HepG2 (cell line): ENCODE results near the gene SLC19A1. TPM values are rescaled to one million over a fixed set of nuclear protein-coding genes. Genes with fewer than 3 reads are reported as not detected.
A peak's percentile ranks its signal among the peaks of the same experiment; 100 is the strongest.

Source experiments
- ELF4 ChIP-seq: sonication (generic); formaldehyde crosslinking; IDR thresholded peaks from 2 replicates; pipeline ENCODE4 v1.5.0; 2020; ENCODE audit warnings: missing genetic modification reagents, mild to moderate bottlenecking, moderate library complexity, borderline replicate concordance
- HHEX ChIP-seq: IDR thresholded peaks from 2 replicates; pipeline ENCODE4 v1.6.1; 2016; ENCODE audit warnings: control low read depth
- HINFP ChIP-seq: sonication (generic); formaldehyde crosslinking; IDR thresholded peaks from 2 replicates; pipeline ENCODE4 v1.4.0; 2020; ENCODE audit warnings: low read depth, mild to moderate bottlenecking, missing genetic modification reagents
- HNF1A ChIP-seq, 2 experiments: sonication (generic) in 1 of 2; formaldehyde crosslinking in 1 of 2; IDR thresholded peaks; 2 replicates each; pipeline versions ENCODE4 v1.4.0 to v1.6.1; 2016 to 2020; ENCODE audit warnings: borderline replicate concordance in 1 of 2, low read depth in 1 of 2, mild to moderate bottlenecking in 1 of 2, missing genetic modification reagents in 1 of 2
- KDM3A ChIP-seq: IDR thresholded peaks from 2 replicates; pipeline ENCODE4 v1.6.1; 2018; ENCODE audit warnings: low read depth, missing compliant biosample characterization
- KIAA2018 ChIP-seq: sonication (generic); formaldehyde crosslinking; IDR thresholded peaks from 2 replicates; pipeline ENCODE4 v1.5.0; 2020; ENCODE audit warnings: mild to moderate bottlenecking, missing genetic modification reagents, borderline replicate concordance
- SIN3B ChIP-seq: fragments of 150-350 bp; IDR thresholded peaks from 2 replicates; pipeline ENCODE4 v1.6.1; 2014; ENCODE audit warnings: low read length
- STAG1 ChIP-seq: sonication (generic); formaldehyde crosslinking; IDR thresholded peaks from 2 replicates; pipeline ENCODE4 v1.4.0; 2020; ENCODE audit warnings: missing genetic modification reagents
- ZFP82 ChIP-seq: sonication (generic); formaldehyde crosslinking; IDR thresholded peaks from 2 replicates; pipeline ENCODE4 v1.5.1; 2020; ENCODE audit warnings: mild to moderate bottlenecking, missing genetic modification reagents, borderline replicate concordance
- ZFP90 ChIP-seq: sonication (generic); formaldehyde crosslinking; IDR thresholded peaks from 2 replicates; pipeline ENCODE4 v1.8.0; 2022; ENCODE audit warnings: missing genetic modification reagents, mild to moderate bottlenecking, inconsistent platforms, borderline replicate concordance
- ZNF274 ChIP-seq: sonication (generic); formaldehyde crosslinking; IDR thresholded peaks from 2 replicates; pipeline ENCODE4 v1.5.1; 2020; ENCODE audit warnings: mild to moderate bottlenecking, missing genetic modification reagents
- ZNF333 ChIP-seq: sonication (generic); formaldehyde crosslinking; IDR thresholded peaks from 2 replicates; pipeline ENCODE4 v1.4.0; 2020; ENCODE audit warnings: mild to moderate bottlenecking, missing genetic modification reagents, borderline replicate concordance
- ZNF34 ChIP-seq: sonication (generic); formaldehyde crosslinking; IDR thresholded peaks from 2 replicates; pipeline ENCODE4 v1.4.0; 2020; ENCODE audit warnings: mild to moderate bottlenecking, missing genetic modification reagents, borderline replicate concordance
- ZNF430 ChIP-seq: sonication (generic); formaldehyde crosslinking; IDR thresholded peaks from 2 replicates; pipeline ENCODE4 v1.9.0; 2021; ENCODE audit warnings: mild to moderate bottlenecking, missing genetic modification reagents
- ZNF780A ChIP-seq: sonication (generic); formaldehyde crosslinking; IDR thresholded peaks from 2 replicates; pipeline ENCODE4 v1.8.0; 2022; ENCODE audit warnings: mild to moderate bottlenecking, missing genetic modification reagents, moderate library complexity
- polyA plus RNA-seq, 8 experiments: library from polyadenylated mRNA; depleted of rRNA in 3 of 8; stranded (reverse) in 7 of 8; unstranded in 1 of 8; fragments of >200 nt; fragmentation: Illumina TruSeq in 4 of 8; extraction: Trizol in 4 of 8; gene quantifications; 2 replicates each; pipeline versions ENCODE4 v1.2.1 to v1.2.3, GENCODE V29; 2011 to 2016; ENCODE audit warnings: low read depth in 4 of 8, missing spikeins in 1 of 8, mixed read lengths in 1 of 8; ENCODE audit not compliant: insufficient read depth in 1 of 8
- total RNA-seq, 5 experiments: library from RNA; depleted of rRNA; stranded (reverse); fragments of >200 nt; fragmentation: Illumina TruSeq; extraction: Trizol; gene quantifications; 2 replicates each; pipeline ENCODE4 v1.2.3, GENCODE V29; 2016; ENCODE audit warnings: low read depth in 1 of 5

The SLC19A1 gene
- total and polyA plus RNA-seq, 2 of the 13 experiments (the other 11 are each of a cell fraction or from before 2014, with no cell fraction given) = 21.8 to 23.0 TPM

GRCh38 chr21:45554477-45555175 is 12.4 kb upstream of the SLC19A1 start (continued):
- TF ChIP-seq HNF1A (IDR thresholded peaks at IDR 0.05; ENCODE audit: low read depth) (no peak), HNF1A (CRISPR knock-in tag; IDR thresholded peaks at IDR 0.05; ENCODE audit: borderline replicate concordance) (no peak), ZNF34 (CRISPR knock-in tag) (no peak), ZNF274 (CRISPR knock-in tag) (no peak), KIAA2018 (CRISPR knock-in tag) (no peak), SIN3B (no peak), ELF4 (no peak), STAG1 (peak; percentile 65), KDM3A (CRISPR knock-in tag) (0 out of 2 replicates have a peak, but pooled peaks have one; percentile 72), HHEX (CRISPR knock-in tag) (no peak), ZNF780A (no peak), ZNF333 (CRISPR knock-in tag) (no peak), ZNF430 (CRISPR knock-in tag) (no peak), ZFP90 (CRISPR knock-in tag) (peak; percentile 62; the same call in 1 of the 2 replicates), HINFP (CRISPR knock-in tag) (no peak), ZFP82 (CRISPR knock-in tag) (no peak)
